Muscle of arm (tissue), 12 donors: ENCODE results near the gene CST4. TPM values are rescaled to one million over a fixed set of nuclear protein-coding genes. Genes with fewer than 3 reads are reported as not detected.
"Not testable (repeated sequence)": the region's sequence is repeated elsewhere in the genome, so short reads cannot be mapped to it uniquely, and the experiment has no call there.

Experiments used
- DNase-seq: peaks from one replicate; pipeline ENCODE4 v3.0.0-alpha.2; 2013
- polyA plus RNA-seq, 12 donors: library from polyadenylated mRNA; unstranded; fragments of 120-200 nt; gene quantifications; one replicate each; pipeline ENCODE4 v1.2.1, GENCODE V29; 2013; ENCODE audit not compliant: insufficient read length in 12 of 12

The CST4 gene
- polyA plus RNA-seq, 12 donors = not detected

DNA sequence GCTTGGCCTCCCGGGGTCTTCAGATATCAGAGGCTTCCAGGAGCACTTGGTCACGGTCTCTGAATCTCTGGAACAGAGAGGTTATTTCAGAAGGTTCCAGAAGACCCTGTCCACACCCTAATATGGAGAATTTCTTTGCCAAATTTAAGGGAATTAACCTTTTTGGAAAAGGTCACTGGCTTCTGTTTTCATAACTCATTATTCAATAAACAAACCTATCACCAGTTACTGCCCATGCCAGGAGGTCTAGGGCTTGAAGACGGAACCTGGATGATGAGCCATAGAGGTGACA is 507 bp upstream of the CST4 start:
- DNase-seq = no peak

- no peak for DNase-seq
Observed at GRCh38 chr20:23687986-23688385, 852 bp downstream of the CST4 start.

- DNase-seq = no peak
Observed at GRCh38 chr20:23686046-23686750, 2.6 kb downstream of the CST4 start.

DNA sequence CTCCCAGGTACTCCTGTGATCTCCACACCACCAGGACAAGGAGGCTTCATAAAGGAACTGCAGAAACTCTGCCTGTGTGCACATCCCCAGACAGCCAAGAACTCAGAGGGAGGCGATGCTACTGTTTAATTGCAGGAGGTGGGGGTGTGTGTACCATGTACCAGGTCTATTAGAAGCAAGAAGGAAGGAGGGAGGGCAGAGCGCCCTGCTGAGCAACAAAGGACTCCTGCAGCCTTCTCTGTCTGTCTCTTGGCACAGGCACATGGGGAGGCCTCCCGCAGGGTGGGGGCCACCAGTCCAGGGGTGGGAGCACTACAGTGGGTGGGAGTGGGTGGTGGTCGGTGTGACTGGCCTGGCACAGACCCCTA is 3.3 kb downstream of the CST4 start:
- DNase-seq = not testable (repeated sequence)

- no peak for DNase-seq
Observed at GRCh38 chr20:23684261-23684660, 4.6 kb downstream of the CST4 start.

DNA sequence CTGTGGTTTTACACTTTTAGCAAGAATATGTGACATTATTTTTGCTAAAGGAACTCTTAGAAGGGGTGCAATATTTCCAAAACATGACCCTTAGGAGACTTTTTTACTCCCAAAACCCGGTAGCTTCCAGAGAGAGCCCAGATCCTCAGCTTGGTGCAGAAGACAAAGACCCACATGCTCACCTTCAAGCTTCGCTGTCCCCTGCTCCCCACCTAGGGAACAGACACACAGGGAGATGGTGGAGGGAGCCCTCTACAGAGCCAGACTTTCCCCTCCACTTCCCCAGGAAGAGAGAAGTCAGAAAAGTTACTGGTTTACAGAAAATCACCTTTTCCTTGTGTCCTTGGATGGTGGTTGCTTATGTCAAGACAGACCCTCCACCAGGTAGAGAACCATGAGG is 5.0 kb downstream of the CST4 start:
- DNase-seq = no peak

DNA sequence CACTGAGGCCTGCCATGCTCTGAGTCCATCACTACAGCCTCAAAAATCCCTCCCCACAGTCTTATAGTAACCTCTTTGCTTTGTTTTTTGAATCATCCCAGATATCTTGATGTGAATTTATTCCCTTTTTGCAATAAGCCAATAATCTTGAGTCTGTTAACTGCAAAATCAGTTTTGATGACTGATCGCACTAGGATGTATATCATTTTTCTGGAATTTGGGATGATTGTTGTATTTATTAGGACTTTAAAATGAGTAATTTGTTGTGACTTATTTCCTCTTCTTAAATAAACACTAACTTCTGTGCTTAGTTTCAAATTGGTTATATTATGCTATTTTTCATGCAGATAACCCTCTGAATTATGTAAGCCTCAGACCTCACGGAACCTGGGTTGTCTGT is 5.6 kb downstream of the CST4 start:
- no peak for DNase-seq

GRCh38 chr20:23680146-23680545 is 8.7 kb downstream of the CST4 start:
- DNase-seq = no peak

- no peak for DNase-seq
Observed at GRCh38 chr20:23679133-23680092, 9.4 kb downstream of the CST4 start.

DNA sequence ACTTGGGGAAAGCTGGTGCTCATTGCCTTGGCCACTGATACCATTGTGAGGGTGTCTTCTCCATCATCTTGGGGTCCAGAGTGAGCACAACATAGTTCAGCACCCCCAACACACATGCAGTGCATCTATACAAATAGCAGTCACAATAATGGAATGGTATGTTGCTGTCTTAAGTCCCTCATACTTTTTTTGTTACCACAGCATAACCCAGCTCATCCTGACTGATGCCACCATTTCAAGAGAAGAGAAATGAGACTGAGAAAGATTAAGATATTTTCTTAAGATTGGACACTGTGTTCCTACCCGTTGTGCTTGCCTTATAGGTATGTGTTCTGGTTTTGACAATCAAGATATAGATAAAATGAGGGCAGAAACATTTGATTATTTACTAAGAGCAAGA is 15.6 kb downstream of the CST4 start:
- no peak for DNase-seq

GRCh38 chr20:23672158-23672557 is 16.7 kb downstream of the CST4 start:
- no peak for DNase-seq

- no peak for DNase-seq
Observed at GRCh38 chr20:23671479-23671878, 17.4 kb downstream of the CST4 start.

DNA sequence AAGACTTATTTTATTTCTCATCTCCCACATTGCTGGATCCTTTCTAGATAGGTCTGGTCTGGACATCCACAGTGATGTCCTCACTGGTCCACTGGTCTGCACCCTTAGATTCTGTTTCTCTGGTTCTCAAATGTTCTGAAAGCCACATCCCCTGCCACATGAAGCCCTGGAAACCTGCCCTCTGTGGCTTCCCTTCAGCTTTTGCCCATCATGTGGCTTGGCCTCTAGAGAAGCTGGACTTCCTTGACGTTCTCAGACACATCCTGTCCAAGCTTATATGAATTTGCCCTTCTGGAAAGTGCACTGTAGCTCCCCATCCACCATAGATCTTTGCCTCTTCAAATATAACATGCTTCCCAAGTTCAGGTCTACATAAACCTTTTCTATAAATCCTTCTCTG is 18.5 kb downstream of the CST4 start:
- DNase-seq = no peak

- no peak for DNase-seq
Observed at GRCh38 chr20:23669866-23670265, 19.0 kb downstream of the CST4 start.

DNA sequence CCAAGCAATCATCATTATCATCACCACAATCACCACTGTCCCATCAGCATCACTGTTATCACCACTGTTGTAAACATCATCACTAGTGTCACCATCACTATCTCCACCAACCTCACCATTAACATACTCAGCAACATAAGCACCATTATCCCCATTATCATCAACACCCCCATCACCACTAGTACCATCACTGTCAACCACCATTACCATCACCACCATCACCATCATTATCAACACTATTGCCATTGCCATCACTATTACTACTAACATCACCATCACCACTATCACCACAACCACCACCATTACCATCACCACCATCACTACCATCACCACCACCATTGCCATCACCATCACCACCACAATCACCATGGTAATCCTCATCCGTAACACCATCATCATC is 19.5 kb downstream of the CST4 start:
- no peak for DNase-seq

GRCh38 chr20:23668477-23668951 is 20.3 kb downstream of the CST4 start:
- no peak for DNase-seq

DNA sequence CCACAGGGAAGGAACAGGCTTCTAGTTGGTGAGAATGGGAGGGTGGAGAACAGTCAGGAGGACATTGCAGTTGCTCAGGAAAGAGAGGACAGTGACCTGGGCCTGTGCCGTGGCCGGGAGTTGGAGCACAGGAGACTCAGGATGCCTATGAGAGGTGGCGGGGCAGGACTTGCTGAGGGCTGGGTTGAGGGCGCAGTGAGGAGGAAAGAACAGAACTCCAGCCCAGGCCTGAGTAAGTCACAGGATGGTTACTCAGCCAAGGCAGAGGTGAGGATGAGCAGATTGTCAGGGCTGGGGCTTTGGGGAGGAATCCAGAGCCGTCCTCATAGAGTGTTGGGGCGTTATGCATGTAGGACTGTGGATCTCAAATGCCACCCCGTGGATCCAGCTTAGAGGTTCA is 21.2 kb downstream of the CST4 start:
- no peak for DNase-seq

GRCh38 chr20:23666698-23667097 is 22.1 kb downstream of the CST4 start:
- no peak for DNase-seq

DNA sequence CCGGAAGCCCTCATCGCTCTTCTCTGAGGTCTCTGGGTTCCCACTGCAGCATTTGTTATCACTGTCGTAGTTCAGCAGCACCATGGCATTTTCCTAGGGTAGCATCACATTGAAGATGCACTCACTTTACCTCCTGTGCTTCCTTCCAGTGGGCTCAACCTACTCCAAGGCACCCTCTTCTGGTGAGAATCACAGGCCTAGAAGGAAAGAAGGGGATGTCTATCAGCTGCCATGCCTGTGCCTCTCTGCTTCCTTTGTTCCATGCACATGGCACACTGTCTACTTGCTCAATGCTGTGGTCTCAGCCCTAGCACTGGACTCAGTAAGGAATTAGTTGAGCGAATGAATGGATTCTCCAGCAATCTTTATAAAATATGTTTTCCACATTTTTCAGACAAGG is 22.6 kb downstream of the CST4 start:
- DNase-seq = no peak

DNA sequence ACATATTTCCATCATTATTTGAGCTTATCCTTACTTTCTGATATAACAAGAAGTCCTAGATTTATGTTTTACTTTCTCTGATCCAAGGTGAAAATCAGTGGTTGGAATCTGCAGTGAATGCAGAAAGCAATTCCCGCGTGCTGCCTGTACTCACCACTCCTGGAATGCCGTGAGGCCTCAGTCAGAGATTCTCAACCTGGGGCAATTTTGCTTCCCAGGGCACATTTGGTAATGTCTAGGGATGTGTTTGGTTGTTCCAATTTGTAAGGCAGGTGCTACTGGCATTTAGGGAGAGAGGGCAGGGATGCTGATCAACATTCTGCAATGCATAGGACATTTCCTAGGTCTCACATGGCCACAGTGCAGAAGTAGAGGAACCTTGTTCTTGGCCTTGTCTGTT is 23.9 kb downstream of the CST4 start:
- DNase-seq = no peak

DNA sequence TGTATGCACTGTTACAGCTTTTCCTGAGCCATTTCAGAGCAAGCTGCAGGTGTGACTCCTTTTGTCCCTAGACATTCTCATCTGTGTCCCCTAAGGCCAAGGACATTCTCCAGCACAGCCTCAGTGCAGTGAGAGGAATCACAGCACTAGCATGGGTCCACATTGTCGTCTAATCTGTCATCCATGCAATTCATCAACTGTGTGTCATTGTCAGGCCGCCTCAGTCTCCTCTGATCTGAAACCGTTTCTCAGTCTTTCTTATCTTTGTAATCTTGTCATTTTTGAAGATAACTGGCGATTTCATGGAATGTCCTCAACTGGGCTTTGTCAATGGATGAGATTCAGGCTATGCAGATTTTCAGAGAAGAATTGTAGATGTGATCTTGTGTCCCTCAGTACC is 24.8 kb downstream of the CST4 start:
- not testable (repeated sequence) for DNase-seq

DNA sequence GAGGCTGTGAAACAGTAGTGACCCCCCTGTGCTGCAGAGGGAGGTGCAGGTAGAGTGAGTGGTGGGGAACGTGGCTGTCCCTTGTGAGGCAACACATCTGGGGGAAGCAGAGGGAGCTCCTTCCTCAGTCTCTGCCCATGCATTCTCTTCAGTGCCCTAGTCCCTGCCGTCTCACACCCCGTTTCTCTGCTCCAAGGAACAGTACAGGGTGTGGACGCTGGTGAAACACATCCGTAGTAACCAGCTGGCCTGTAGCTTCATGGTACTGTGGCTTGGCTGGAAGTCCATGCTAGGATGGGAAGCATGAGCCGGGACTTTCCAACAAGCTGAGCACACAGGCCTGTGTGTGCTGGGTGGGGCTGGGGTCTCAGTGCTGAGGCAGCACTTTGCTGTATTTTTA is 25.7 kb downstream of the CST4 start:
- DNase-seq = no peak

- DNase-seq = no peak
Observed at GRCh38 chr20:23662276-23662870, 26.5 kb downstream of the CST4 start.
